A549 (cell line): ENCODE data around the gene MRPL40. TPM values are rescaled to one million over a fixed set of nuclear protein-coding genes. Genes with fewer than 3 reads are reported as not detected.

Experiments used
- ATAC-seq, 2 experiments: fragments of 200-7000 bp in 1 of 2; fragments of >200 bp in 1 of 2; cut with Nextera tagmentation in 1 of 2; cut with Tn5 transposase in 1 of 2; 3 replicates each; pipeline versions ENCODE4 v1.8.0 to v1.9.1; 2018 to 2020; ENCODE audit warnings: mild to moderate bottlenecking in 1 of 2, moderate library complexity in 1 of 2
- CTCF ChIA-PET: fragments of 300-600 bp; sonication (Branson Sonifier 250); formaldehyde crosslinking; extraction: SDS; loops from one replicate; lab custom pipeline; 2021; ENCODE audit warnings: antibody characterized with exemption, inconsistent platforms; lab: Yijun Ruan, JAX
- POLR2A ChIA-PET: fragments of 350-600 bp; formaldehyde crosslinking; extraction: SDS; loops from one replicate; lab custom pipeline; 2021; ENCODE audit warnings: antibody characterized with exemption, inconsistent platforms; lab: Yijun Ruan, JAX
- DNase-seq, 2 experiments: peaks; one replicate each; pipeline versions ENCODE4 v3.0.0 to v3.0.0-alpha.2; 2011 to 2016; ENCODE audit warnings: low read depth in 1 of 2, low spot score in 1 of 2
- FAIRE-seq: peaks from 2 replicates; lab custom pipeline; 2011; peaks lifted over from hg19 to GRCh38; lab: Jason Lieb, UNC
- H3K27ac ChIP-seq, 2 experiments: fragments of >200 bp; sonication (Bioruptor Twin); formaldehyde crosslinking; 3 replicates each; pipeline ENCODE4 v1.5.1; 2016 to 2017
- H3K4me1 ChIP-seq: fragments of >200 bp; sonication (Bioruptor Twin); formaldehyde crosslinking; 3 replicates; pipeline ENCODE4 v1.6.1; 2016
- H3K4me2 ChIP-seq: fragments of >200 bp; sonication (Bioruptor Twin); formaldehyde crosslinking; 3 replicates; pipeline ENCODE4 v1.6.1; 2016
- H3K4me3 ChIP-seq: fragments of >200 bp; sonication (Bioruptor Twin); formaldehyde crosslinking; 3 replicates; pipeline ENCODE4 v1.5.1; 2016
- H3K9me3 ChIP-seq: fragments of >200 bp; sonication (Bioruptor Twin); formaldehyde crosslinking; 3 replicates; pipeline ENCODE4 v1.6.1; 2016
- BHLHE40 ChIP-seq: IDR thresholded peaks from 2 replicates; pipeline ENCODE4 v1.6.1; 2012; ENCODE audit warnings: low read depth, low read length, inconsistent platforms
- CEBPB ChIP-seq, 2 experiments: fragments of >200 bp in 1 of 2; sonication (Bioruptor Twin) in 1 of 2; formaldehyde crosslinking in 1 of 2; IDR thresholded peaks; 2 replicates each; pipeline ENCODE4 v1.6.1; 2012 to 2016
- FOSL2 ChIP-seq, 2 experiments: fragments of 450-650 bp in 1 of 2; fragments of >200 bp in 1 of 2; sonication (Bioruptor Twin) in 1 of 2; formaldehyde crosslinking; IDR thresholded peaks; 2 replicates each; pipeline versions ENCODE4 v1.5.0 to v1.6.1; 2016 to 2020; ENCODE audit warnings: mild to moderate bottlenecking in 1 of 2, moderate library complexity in 1 of 2
- FOXS1 ChIP-seq: fragments of 250-450 bp; sonication (Bioruptor Pico); IDR thresholded peaks from 2 replicates; pipeline ENCODE4 v1.5.0; 2020; ENCODE audit warnings: mild to moderate bottlenecking, moderate library complexity
- HDAC2 ChIP-seq: fragments of 200-600 bp; sonication (generic); IDR thresholded peaks from 2 replicates; pipeline ENCODE4 v1.6.1; 2016
- HOXB13 ChIP-seq: fragments of 250-450 bp; sonication (Bioruptor Pico); IDR thresholded peaks from 2 replicates; pipeline ENCODE4 v1.5.0; 2020; ENCODE audit warnings: low read depth, mild to moderate bottlenecking, moderate library complexity
- HOXB5 ChIP-seq: fragments of 250-450 bp; sonication (Bioruptor Pico); IDR thresholded peaks from 2 replicates; pipeline ENCODE4 v1.5.0; 2020; ENCODE audit warnings: mild to moderate bottlenecking, moderate library complexity
- JUN ChIP-seq, 2 experiments: fragments of >200 bp; sonication (Bioruptor Twin); formaldehyde crosslinking; IDR thresholded peaks; 2 replicates in 1 of 2; 3 replicates in 1 of 2; pipeline ENCODE4 v1.6.1; 2016 to 2017
- KDM5A ChIP-seq: fragments of 200-600 bp; sonication (generic); IDR thresholded peaks from 2 replicates; pipeline ENCODE4 v1.6.1; 2016; ENCODE audit warnings: antibody characterized with exemption, mild to moderate bottlenecking
- MAFK ChIP-seq: fragments of 450-650 bp; IDR thresholded peaks from 2 replicates; pipeline ENCODE4 v1.6.1; 2014; ENCODE audit not compliant: partially characterized antibody
- PHF8 ChIP-seq: fragments of 200-600 bp; sonication (generic); IDR thresholded peaks from 2 replicates; pipeline ENCODE4 v1.6.1; 2016; ENCODE audit warnings: low read depth, mild to moderate bottlenecking, antibody characterized with exemption, moderate library complexity, borderline replicate concordance
- POLR2A ChIP-seq: IDR thresholded peaks from 2 replicates; pipeline ENCODE4 v1.6.1; 2012; ENCODE audit warnings: mild to moderate bottlenecking, low read length
- RNF2 ChIP-seq: fragments of 200-600 bp; sonication (generic); IDR thresholded peaks from 2 replicates; pipeline ENCODE4 v1.6.1; 2016; ENCODE audit warnings: low read depth, mild to moderate bottlenecking, antibody characterized with exemption, moderate library complexity, borderline replicate concordance
- SMC3 ChIP-seq: fragments of >200 bp; sonication (Bioruptor Twin); formaldehyde crosslinking; IDR thresholded peaks from 3 replicates; pipeline ENCODE4 v1.6.1; 2018; ENCODE audit warnings: inconsistent platforms
- SREBF2 ChIP-seq: fragments of 450-650 bp; IDR thresholded peaks from 2 replicates; pipeline ENCODE4 v1.6.1; 2014; ENCODE audit warnings: mild to moderate bottlenecking, moderate library complexity
- TFCP2L1 ChIP-seq: fragments of 250-450 bp; sonication (Bioruptor Pico); IDR thresholded peaks from 2 replicates; pipeline ENCODE4 v1.5.0; 2021; ENCODE audit warnings: mild to moderate bottlenecking
- TP53 ChIP-seq: fragments of 250-450 bp; sonication (Bioruptor Pico); IDR thresholded peaks from 2 replicates; pipeline ENCODE4 v1.5.0; 2021; ENCODE audit warnings: mild to moderate bottlenecking, moderate library complexity
- ZSCAN20 ChIP-seq: fragments of 250-450 bp; sonication (Bioruptor Pico); IDR thresholded peaks from 2 replicates; pipeline ENCODE4 v1.8.0; 2022; ENCODE audit warnings: mild to moderate bottlenecking, moderate library complexity
- WGBS: methylation state at CpG from one replicate; pipeline ENCODE4 v1.1.6; 2017; ENCODE audit errors: missing lambda C conversion rate; 5-methylcytosine and 5-hydroxymethylcytosine counted together
- polyA plus RNA-seq, 4 experiments: library from polyadenylated mRNA; depleted of rRNA in 3 of 4; stranded (reverse); fragments of >200 nt; fragmentation: RNase III in 1 of 4; extraction: RNeasy Plus Mini Kit Qiagen cat#74134 plus additional on column Dnase treatment in 1 of 4; gene quantifications; 2 replicates in 3 of 4; 3 replicates in 1 of 4; pipeline ENCODE4 v1.2.3, GENCODE V29; 2011 to 2017
- TF ChIP-seq, protein P1 (sequence below): IDR thresholded peaks from 2 replicates; pipeline ENCODE4 v1.6.1; 2012
- TF ChIP-seq, protein P2 (sequence below): IDR thresholded peaks from 2 replicates; pipeline ENCODE4 v1.6.1; 2012; ENCODE audit warnings: low read depth, borderline replicate concordance
- TF ChIP-seq, protein P3 (sequence below): IDR thresholded peaks from 2 replicates; pipeline ENCODE4 v1.6.1; 2012
- TF ChIP-seq, protein P4 (sequence below): fragments of 450-650 bp; IDR thresholded peaks from 2 replicates; pipeline ENCODE4 v1.6.1; 2014; ENCODE audit warnings: antibody characterized with exemption
- TF ChIP-seq, protein P5 (sequence below): fragments of 200-600 bp; sonication (generic); IDR thresholded peaks from 2 replicates; pipeline ENCODE4 v1.6.1; 2016; ENCODE audit warnings: antibody characterized with exemption, mild to moderate bottlenecking, moderate library complexity
- TF ChIP-seq, protein P6 (sequence below): fragments of 250-450 bp; sonication (Bioruptor Pico); IDR thresholded peaks from 2 replicates; pipeline ENCODE4 v1.5.0; 2020; ENCODE audit warnings: low read depth, mild to moderate bottlenecking, moderate library complexity
- TF ChIP-seq, protein P7 (sequence below): fragments of >200 bp; sonication (Bioruptor Twin); formaldehyde crosslinking; IDR thresholded peaks from 3 replicates; pipeline ENCODE4 v1.6.1; 2016

MRPL40 gene
- polyA plus RNA-seq, 2 of the 4 experiments (the other 2 are of a cell fraction): 32.1 to 45.7 TPM

DNA sequence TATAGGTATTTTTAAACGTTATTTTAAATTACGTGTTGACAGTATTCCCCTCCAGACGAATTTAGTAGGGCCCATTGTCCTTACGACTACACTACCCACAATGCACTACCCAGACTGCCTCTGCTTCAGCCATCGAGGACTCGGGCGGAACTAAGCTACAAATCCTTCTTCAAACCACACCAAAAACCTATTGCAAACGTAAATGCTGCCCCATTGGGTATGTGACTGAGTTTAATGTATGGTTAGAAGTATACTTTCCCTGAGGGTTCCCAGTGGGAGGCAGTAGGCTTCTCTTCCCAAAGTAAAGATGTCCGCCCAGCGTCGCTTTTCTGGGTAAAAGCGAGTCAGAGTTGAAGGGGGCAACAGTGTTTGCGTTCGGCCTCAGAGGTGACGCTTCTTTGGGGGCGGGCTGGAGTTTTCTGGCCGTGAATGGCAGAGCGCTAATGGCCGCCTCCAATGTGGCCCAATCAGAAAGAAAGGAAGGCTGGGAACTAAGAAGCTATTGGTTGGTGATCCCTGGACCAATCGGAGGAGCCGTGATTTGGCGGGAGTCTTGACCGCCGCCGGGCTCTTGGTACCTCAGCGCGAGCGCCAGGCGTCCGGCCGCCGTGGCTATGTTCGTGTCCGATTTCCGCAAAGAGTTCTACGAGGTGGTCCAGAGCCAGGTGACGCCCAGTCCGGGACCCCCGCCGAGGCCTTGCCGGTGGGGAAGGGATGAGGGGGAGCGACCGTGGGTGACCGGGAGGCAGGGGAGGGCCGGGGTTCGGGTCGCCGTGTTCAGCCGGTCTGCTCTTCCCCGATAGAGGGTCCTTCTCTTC lies 47.2 kb downstream of the MRPL40 start, which contains the start of gene CDC45:
TSS of gene CDC45 (plus strand) at position 566 of the 818 bp plus-strand sequence. CDS start at position 615, 49 bp downstream.
- POLR2A ChIA-PET: interaction anchor here (0.6 to 1.6 kb wide), 3 partner anchors 10 to 150 kb away, joined by 3 to 5 read pairs (median 4); partner anchors contain the start of genes HIRA and MRPL40
- WGBS: 2% methylated on average over 31 of the region's 50 CpGs
- peak within 1 kb of the TSS; percentile 98 for H3K27ac ChIP-seq
- peak within 1 kb of the TSS; percentile 96 for H3K4me3 ChIP-seq
- peak within 1 kb of the TSS; percentile 98 for H3K4me2 ChIP-seq
- peak in 1 of 2 experiments; percentile 34; a peak in 1 of 5 replicates for TF ChIP-seq JUN (IDR thresholded peaks at IDR 0.05)
- TF ChIP-seq FOXS1 (CRISPR knock-in tag): no peak
- TF ChIP-seq, protein P1, sequence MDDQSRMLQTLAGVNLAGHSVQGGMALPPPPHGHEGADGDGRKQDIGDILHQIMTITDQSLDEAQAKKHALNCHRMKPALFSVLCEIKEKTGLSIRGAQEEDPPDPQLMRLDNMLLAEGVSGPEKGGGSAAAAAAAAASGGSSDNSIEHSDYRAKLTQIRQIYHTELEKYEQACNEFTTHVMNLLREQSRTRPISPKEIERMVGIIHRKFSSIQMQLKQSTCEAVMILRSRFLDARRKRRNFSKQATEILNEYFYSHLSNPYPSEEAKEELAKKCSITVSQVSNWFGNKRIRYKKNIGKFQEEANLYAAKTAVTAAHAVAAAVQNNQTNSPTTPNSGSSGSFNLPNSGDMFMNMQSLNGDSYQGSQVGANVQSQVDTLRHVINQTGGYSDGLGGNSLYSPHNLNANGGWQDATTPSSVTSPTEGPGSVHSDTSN: no peak
- TF ChIP-seq HOXB13 (CRISPR knock-in tag): no peak
- TF ChIP-seq, protein P2, sequence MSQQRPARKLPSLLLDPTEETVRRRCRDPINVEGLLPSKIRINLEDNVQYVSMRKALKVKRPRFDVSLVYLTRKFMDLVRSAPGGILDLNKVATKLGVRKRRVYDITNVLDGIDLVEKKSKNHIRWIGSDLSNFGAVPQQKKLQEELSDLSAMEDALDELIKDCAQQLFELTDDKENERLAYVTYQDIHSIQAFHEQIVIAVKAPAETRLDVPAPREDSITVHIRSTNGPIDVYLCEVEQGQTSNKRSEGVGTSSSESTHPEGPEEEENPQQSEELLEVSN: peak; percentile 83; the same call in 1 of the 2 replicates
- peak; percentile 36; the same call in 1 of the 2 replicates for TF ChIP-seq TP53 (CRISPR knock-in tag)
- TF ChIP-seq, protein P3, sequence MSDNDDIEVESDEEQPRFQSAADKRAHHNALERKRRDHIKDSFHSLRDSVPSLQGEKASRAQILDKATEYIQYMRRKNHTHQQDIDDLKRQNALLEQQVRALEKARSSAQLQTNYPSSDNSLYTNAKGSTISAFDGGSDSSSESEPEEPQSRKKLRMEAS: peak; percentile 72
- TF ChIP-seq, protein P4, sequence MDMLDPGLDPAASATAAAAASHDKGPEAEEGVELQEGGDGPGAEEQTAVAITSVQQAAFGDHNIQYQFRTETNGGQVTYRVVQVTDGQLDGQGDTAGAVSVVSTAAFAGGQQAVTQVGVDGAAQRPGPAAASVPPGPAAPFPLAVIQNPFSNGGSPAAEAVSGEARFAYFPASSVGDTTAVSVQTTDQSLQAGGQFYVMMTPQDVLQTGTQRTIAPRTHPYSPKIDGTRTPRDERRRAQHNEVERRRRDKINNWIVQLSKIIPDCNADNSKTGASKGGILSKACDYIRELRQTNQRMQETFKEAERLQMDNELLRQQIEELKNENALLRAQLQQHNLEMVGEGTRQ: no peak
- peak; percentile 93 for TF ChIP-seq KDM5A
- no peak for TF ChIP-seq HOXB5 (CRISPR knock-in tag)
- no peak for TF ChIP-seq TFCP2L1
- TF ChIP-seq, protein P5, sequence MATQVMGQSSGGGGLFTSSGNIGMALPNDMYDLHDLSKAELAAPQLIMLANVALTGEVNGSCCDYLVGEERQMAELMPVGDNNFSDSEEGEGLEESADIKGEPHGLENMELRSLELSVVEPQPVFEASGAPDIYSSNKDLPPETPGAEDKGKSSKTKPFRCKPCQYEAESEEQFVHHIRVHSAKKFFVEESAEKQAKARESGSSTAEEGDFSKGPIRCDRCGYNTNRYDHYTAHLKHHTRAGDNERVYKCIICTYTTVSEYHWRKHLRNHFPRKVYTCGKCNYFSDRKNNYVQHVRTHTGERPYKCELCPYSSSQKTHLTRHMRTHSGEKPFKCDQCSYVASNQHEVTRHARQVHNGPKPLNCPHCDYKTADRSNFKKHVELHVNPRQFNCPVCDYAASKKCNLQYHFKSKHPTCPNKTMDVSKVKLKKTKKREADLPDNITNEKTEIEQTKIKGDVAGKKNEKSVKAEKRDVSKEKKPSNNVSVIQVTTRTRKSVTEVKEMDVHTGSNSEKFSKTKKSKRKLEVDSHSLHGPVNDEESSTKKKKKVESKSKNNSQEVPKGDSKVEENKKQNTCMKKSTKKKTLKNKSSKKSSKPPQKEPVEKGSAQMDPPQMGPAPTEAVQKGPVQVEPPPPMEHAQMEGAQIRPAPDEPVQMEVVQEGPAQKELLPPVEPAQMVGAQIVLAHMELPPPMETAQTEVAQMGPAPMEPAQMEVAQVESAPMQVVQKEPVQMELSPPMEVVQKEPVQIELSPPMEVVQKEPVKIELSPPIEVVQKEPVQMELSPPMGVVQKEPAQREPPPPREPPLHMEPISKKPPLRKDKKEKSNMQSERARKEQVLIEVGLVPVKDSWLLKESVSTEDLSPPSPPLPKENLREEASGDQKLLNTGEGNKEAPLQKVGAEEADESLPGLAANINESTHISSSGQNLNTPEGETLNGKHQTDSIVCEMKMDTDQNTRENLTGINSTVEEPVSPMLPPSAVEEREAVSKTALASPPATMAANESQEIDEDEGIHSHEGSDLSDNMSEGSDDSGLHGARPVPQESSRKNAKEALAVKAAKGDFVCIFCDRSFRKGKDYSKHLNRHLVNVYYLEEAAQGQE: no peak
- TF ChIP-seq SREBF2: no peak
- TF ChIP-seq POLR2A: no peak
- TF ChIP-seq, protein P6, sequence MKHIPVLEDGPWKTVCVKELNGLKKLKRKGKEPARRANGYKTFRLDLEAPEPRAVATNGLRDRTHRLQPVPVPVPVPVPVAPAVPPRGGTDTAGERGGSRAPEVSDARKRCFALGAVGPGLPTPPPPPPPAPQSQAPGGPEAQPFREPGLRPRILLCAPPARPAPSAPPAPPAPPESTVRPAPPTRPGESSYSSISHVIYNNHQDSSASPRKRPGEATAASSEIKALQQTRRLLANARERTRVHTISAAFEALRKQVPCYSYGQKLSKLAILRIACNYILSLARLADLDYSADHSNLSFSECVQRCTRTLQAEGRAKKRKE: no peak
- TF ChIP-seq HDAC2: 0 out of 2 replicates have a peak, but pooled peaks have one; percentile 56
- no peak for TF ChIP-seq ZSCAN20 (CRISPR knock-in tag)
- TF ChIP-seq MAFK: no peak
- TF ChIP-seq SMC3: no peak
- TF ChIP-seq CEBPB (IDR thresholded peaks at IDR 0.05): no peak
- TF ChIP-seq BHLHE40: no peak
- TF ChIP-seq PHF8: 0 out of 2 replicates have a peak, but pooled peaks have one; percentile 18
- TF ChIP-seq, protein P7, sequence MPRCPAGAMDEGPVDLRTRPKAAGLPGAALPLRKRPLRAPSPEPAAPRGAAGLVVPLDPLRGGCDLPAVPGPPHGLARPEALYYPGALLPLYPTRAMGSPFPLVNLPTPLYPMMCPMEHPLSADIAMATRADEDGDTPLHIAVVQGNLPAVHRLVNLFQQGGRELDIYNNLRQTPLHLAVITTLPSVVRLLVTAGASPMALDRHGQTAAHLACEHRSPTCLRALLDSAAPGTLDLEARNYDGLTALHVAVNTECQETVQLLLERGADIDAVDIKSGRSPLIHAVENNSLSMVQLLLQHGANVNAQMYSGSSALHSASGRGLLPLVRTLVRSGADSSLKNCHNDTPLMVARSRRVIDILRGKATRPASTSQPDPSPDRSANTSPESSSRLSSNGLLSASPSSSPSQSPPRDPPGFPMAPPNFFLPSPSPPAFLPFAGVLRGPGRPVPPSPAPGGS: no peak
- TF ChIP-seq RNF2: no peak
- TF ChIP-seq FOSL2 (IDR thresholded peaks at IDR 0.05): no peak
- TF ChIP-seq FOSL2 (CRISPR knock-in tag; IDR thresholded peaks at IDR 0.05): no peak
- ATAC-seq (peak; percentile 96), FAIRE-seq (no peak), DNase-seq (peak; percentile 89 to 96)
- CTCF ChIA-PET: interaction anchor here (1.0 kb wide), 1 partner anchor 335 kb away, joined by 3 read pairs; the partner anchor contains the start of gene ESS2
- no peaks in the 10 kb centered on the region for H3K9me3 ChIP-seq
- peaks cover 13% of the 10 kb centered on the region for H3K4me1 ChIP-seq
